GM18873 (cell line): ENCODE data around the gene SCN10A.

Experiments used
- ATAC-seq: cut with Tn5 transposase; IDR thresholded peaks from one replicate; pipeline ENCODE4 v1.9.1; 2021; ENCODE audit warnings: mild to moderate bottlenecking, moderate library complexity, moderate number of reproducible peaks; ENCODE audit not compliant: unreplicated experiment, low FRiP score

The SCN10A gene

GRCh38 chr3:38792983-38793382 lies 23.0 kb downstream of the SCN10A start:
- no peak for ATAC-seq

GRCh38 chr3:38782148-38782547 lies 33.9 kb downstream of the SCN10A start:
- ATAC-seq, result no peak

- no peak for ATAC-seq
Measured at GRCh38 chr3:38773528-38773927, 42.5 kb downstream of the SCN10A start.

- ATAC-seq, result no peak
Measured at GRCh38 chr3:38763569-38763968, 52.4 kb downstream of the SCN10A start.

GRCh38 chr3:38758557-38758956 lies 57.5 kb downstream of the SCN10A start:
- ATAC-seq, result no peak

- no peak for ATAC-seq
Measured at GRCh38 chr3:38757721-38758120, 58.3 kb downstream of the SCN10A start.

- ATAC-seq, result no peak
Measured at GRCh38 chr3:38756892-38757291, 59.1 kb downstream of the SCN10A start.

GRCh38 chr3:38755130-38755529 lies 60.9 kb downstream of the SCN10A start:
- ATAC-seq, result no peak

GRCh38 chr3:38746641-38747040 lies 69.4 kb downstream of the SCN10A start:
- ATAC-seq, result no peak

- no peak for ATAC-seq
Measured at GRCh38 chr3:38743043-38743442, 73.0 kb downstream of the SCN10A start.

GRCh38 chr3:38742550-38742949 lies 73.5 kb downstream of the SCN10A start:
- no peak for ATAC-seq

- ATAC-seq, result no peak
Measured at GRCh38 chr3:38740537-38740936, 75.5 kb downstream of the SCN10A start.

- ATAC-seq, result no peak
Measured at GRCh38 chr3:38739931-38740330, 76.1 kb downstream of the SCN10A start.

GRCh38 chr3:38739396-38739689 lies 76.7 kb downstream of the SCN10A start:
- ATAC-seq, result no peak

- ATAC-seq, result no peak
Measured at GRCh38 chr3:38738630-38739395, 77.2 kb downstream of the SCN10A start.

GRCh38 chr3:38731522-38731921 lies 84.5 kb downstream of the SCN10A start:
- no peak for ATAC-seq

- ATAC-seq, result no peak
Measured at GRCh38 chr3:38730281-38730680, 85.7 kb downstream of the SCN10A start.

- ATAC-seq, result no peak
Measured at GRCh38 chr3:38728008-38728407, 88.0 kb downstream of the SCN10A start.

- ATAC-seq, result no peak
Measured at GRCh38 chr3:38726751-38727150, 89.3 kb downstream of the SCN10A start.

GRCh38 chr3:38725726-38726419 lies 90.1 kb downstream of the SCN10A start:
- no peak for ATAC-seq

- ATAC-seq, result no peak
Measured at GRCh38 chr3:38724392-38724736, 91.7 kb downstream of the SCN10A start.
